DMS153 (cell line): ENCODE data around the gene KCTD4.
A peak's percentile ranks its signal among the peaks of the same experiment; 100 is the strongest.
"Not testable (repeated sequence)": the region's sequence is repeated elsewhere in the genome, so short reads cannot be mapped to it uniquely, and the experiment has no call there.

Source experiments
- DNase-seq: peaks from one replicate; lab custom pipeline; 2025; lab: John Stamatoyannopoulos, UW

Gene KCTD4

GRCh38 chr13:45215392-45216077, 14.7 kb upstream of the KCTD4 start:
- DNase-seq: no peak

- peak; percentile 21 for DNase-seq
Measured at GRCh38 chr13:45209229-45209628, 8.4 kb upstream of the KCTD4 start.

DNA sequence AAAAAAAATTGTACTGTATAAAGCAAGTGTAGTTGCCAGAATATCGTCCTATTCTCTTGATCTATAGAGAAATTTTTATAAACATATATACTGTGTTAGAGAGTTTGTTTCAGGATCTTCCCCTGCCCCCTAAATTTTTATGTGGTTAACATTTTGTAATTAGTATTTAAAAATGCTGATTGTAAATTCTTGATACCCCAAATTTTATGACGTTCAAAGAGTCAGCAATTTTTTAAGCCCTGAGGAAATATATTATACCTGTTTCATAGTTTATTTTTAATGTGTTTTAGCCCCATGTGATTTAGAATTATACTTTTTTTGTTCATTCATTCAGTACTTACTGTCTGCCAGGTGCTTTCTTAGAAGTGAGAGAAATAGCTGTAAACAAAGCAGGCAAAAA, 7.3 kb upstream of the KCTD4 start:
- no peak for DNase-seq

- DNase-seq: peak; percentile 74
Measured at GRCh38 chr13:45207319-45207718, 6.5 kb upstream of the KCTD4 start.

DNA sequence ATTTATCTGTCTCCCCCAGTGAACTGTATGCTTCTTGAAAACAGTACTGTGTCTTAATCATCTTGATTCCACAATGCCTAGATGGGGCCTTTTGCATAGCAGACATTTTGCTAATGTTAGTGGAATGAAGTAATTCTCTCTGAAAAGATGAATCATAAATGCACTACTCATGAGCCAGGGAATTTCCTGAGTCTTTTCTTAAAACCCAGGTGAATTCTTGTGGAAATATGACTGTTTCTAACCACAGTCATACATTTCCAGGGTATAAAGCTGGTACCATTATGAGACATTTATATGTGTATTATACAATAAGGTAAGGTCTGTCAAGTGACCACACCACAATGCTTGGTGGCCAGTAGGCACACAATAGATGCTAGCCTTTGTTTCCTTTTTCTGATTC, 5.5 kb upstream of the KCTD4 start:
- DNase-seq: no peak

GRCh38 chr13:45205124-45205523, 4.3 kb upstream of the KCTD4 start:
- no peak for DNase-seq

GRCh38 chr13:45199711-45200110, 1.1 kb downstream of the KCTD4 start:
- no peak for DNase-seq

- DNase-seq: no peak
Measured at GRCh38 chr13:45198924-45199323, 1.9 kb downstream of the KCTD4 start.

DNA sequence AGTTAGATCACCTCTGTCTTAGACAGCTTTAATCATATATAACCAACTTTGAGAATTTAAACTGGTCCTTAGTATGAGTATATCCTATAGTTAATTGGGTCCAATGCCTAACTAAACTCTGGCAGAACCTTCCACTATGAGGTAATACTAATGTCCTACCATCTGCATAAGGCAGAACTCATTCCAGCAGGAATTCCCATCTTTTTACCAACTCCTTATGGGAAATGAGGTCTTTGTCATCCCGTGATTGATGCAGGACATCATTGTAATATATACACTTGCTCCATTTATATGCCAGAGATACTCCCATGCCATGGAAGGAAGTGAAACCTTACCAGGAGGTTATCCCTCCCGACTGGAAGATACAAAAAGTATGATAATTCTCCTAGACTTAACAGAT, 2.8 kb downstream of the KCTD4 start:
- no peak for DNase-seq

DNA sequence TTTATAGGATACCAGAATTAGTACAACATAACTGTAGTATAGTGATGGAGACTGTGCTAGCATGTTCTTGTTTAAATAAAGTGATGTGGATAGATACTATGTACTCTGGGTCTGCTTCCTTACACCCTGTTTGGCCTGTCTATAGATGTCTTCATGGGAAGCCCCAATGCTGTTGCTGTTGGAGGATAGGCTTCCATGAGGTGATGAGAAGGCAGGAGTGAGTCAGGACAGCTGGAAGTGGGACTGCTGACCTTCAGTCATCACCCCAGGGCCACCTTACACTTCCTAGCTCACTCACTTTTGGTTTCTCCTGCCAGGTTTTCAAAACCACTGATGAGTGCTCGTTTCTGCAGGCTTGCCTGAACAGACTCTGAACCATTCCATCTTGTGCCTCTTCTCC, 4.2 kb downstream of the KCTD4 start:
- DNase-seq: no peak

GRCh38 chr13:45196096-45196495, 4.7 kb downstream of the KCTD4 start:
- DNase-seq: no peak

DNA sequence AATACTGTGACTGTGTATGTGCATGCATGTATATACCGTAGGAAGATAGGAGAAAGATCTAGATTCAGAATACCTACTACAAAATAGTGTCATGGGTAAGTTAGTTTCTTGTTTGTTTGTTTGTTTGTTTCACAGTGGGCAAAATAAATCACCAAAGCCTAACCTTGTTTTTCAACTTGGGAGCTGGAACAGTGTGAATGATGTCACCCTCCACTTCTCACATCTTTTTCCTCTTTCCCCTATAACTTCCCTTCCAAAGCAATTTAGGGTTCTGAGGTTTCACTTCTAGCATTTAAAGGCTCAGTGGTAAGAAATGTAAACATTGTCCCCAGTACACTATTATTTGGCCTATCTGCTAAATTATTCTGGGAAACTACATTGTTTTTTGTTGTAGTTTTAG, 5.4 kb downstream of the KCTD4 start:
- DNase-seq: no peak

DNA sequence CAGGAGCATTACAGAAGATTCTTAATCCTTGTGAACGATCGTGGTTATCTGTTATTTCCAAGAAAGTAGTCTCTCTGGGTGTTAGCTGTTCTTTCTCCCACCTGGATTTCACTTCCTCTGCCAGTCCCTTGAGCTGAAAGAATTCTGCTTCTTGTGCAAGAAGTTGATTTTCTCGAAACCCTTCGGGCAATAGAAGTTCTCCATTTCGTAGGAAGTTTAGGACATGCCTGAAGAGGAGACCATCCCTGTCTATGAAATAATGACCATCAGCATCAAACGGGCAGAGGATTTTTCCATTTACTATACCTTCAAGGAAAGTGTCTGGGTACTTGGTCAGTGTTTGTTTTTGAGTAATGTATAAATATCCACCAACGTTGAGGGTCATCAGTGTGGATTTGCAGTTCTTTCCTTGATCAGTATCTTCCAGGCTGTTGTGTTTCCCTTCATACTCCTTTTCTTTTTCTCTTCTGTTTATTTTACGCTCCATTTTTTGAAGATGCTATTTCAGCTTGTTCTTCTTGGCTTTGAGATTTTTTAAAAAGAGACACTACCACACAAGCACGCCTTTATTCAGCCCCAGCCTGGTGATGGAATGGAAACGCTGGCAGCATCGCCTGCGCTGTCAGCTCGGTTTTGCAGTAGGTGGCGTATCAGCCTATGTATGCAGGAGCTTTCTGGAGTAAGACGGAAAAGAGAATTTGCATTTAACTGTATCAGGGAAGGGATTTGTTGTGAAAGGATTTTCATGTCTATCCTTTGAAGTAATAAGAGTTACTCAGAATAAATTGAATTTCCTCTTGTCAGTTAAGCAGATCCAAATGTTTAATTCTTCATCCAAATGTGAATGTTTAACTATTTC, 6.5 kb downstream of the KCTD4 start:
- DNase-seq: no peak

DNA sequence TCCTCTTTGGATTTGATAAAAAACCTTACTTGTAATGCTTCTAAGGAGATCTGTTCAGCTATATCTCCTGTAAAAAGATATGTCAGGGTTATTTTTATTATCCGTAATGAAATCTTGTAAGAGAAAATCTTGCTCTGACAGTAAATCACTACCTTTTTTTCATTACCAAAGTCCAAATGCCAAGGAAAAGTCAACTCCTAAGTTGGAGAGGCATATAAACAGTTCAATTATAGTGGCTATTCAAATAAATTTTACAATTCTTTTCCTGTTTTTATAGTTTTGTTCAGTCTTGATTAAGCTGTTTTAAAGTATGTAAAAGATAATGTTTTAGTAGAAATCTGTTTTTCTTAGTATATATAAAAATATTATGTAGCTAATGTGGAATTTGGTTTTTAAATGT, 9.0 kb downstream of the KCTD4 start:
- no peak for DNase-seq

DNA sequence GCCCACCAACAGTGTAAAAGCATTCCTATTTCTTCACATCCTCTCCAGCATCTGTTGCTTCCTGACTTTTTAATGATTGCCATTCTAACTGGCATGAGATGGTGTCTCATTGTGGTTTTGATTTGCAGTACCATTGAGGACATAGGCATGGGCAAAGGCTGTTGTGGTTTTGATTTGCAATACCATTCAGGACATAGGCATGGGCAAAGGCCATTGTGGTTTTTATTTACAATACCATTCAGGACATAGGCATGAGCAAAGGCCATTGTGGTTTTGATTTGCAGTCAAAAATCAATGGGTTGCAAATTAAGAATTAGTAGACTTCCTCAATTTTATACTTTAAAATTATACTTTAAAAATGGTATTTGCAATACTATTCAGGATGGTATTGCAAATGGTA, 11.3 kb downstream of the KCTD4 start:
- not testable (repeated sequence) for DNase-seq

GRCh38 chr13:45189077-45189476, 11.8 kb downstream of the KCTD4 start:
- DNase-seq: not testable (repeated sequence)

DNA sequence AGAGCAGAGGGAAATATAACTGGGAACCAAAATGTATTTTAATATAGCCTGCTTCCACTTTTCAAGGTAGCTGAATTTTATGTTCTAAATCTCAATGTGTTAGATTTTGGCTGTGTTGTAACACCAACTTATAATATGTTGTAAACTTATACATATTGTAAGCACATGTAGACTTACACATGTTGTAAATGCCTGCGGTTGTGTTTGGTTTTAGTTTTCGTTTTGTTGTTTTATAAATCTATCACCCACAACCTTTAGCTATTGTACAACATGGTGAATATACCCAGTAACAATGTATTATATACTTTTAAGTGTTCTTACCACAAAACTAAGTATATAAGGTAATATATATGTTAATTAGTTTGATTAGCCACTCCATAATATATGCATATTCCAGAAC, 15.6 kb downstream of the KCTD4 start:
- DNase-seq: no peak

- DNase-seq: no peak
Measured at GRCh38 chr13:45184693-45185092, 16.2 kb downstream of the KCTD4 start.

GRCh38 chr13:45180713-45181601, 19.9 kb downstream of the KCTD4 start:
- DNase-seq: no peak

- no peak for DNase-seq
Measured at GRCh38 chr13:45180303-45180702, 20.5 kb downstream of the KCTD4 start.

DNA sequence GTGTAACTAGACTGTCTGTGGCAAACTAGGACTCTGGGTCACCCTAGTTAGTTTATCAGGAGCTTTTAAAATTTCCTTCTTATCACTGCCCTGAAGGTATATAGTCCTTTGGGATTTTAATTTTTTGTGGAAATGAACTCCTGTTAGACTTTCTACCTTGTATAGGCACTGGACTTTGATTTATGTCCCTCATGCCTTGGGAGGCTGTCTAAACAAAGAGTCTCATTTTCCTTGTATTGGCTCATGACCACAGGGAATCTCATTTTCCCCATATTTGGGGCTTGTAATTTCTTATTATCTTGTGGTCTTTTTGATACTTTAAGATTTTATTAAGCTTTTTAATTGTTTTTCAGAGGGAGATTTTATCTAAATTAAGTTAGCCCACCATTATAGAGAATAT, 21.4 kb downstream of the KCTD4 start:
- DNase-seq: no peak

GRCh38 chr13:45178349-45179162, 22.3 kb downstream of the KCTD4 start:
- no peak for DNase-seq
